Breast epithelium (tissue), 4 donors: ENCODE measurements around the gene OSBPL10. TPM values are rescaled to one million over a fixed set of nuclear protein-coding genes. Genes with fewer than 3 reads are reported as not detected.

Source experiments
- DNase-seq, 2 donors: peaks; one replicate each; pipeline ENCODE4 v3.0.0-alpha.2; 2019; ENCODE audit warnings: low spot score in 2 of 2
- H3K27ac ChIP-seq, 2 donors: fragments of 200-600 bp; sonication (generic) in 1 of 2; one replicate each; pipeline ENCODE4 v1.5.1; 2016 to 2019; ENCODE audit warnings: mild to moderate bottlenecking in 1 of 2
- H3K27me3 ChIP-seq, 2 donors: fragments of 200-600 bp; sonication (generic) in 1 of 2; one replicate each; pipeline versions ENCODE4 v1.5.1 to v1.6.0; 2017 to 2019; ENCODE audit warnings: control low read depth in 1 of 2, mild to moderate bottlenecking in 1 of 2
- H3K36me3 ChIP-seq: fragments of 200-600 bp; one replicate; pipeline ENCODE4 v1.5.1; 2019
- H3K4me1 ChIP-seq, 2 donors: fragments of 200-600 bp; sonication (generic); one replicate each; pipeline ENCODE4 v1.5.1; 2016 to 2019; ENCODE audit warnings: control low read depth in 1 of 2
- H3K4me3 ChIP-seq, 3 donors: fragments of 200-600 bp; sonication (generic); 1 replicate in 2 of 3; 2 replicates in 1 of 3; pipeline ENCODE4 v1.5.1; 2016 to 2019; ENCODE audit warnings: mild to moderate bottlenecking in 3 of 3, moderate library complexity in 2 of 3
- H3K9me3 ChIP-seq, 2 donors: fragments of 200-600 bp; sonication (generic) in 1 of 2; one replicate each; pipeline ENCODE4 v1.5.1; 2016 to 2019; ENCODE audit warnings: control low read depth in 1 of 2
- POLR2A ChIP-seq: fragments of 450-650 bp; IDR thresholded peaks from one replicate; pipeline ENCODE4 v1.6.1; 2016; ENCODE audit warnings: antibody characterized with exemption, mild to moderate bottlenecking, moderate library complexity
- POLR2AphosphoS5 ChIP-seq, 3 donors: sonication (generic); formaldehyde crosslinking; IDR thresholded peaks; one replicate each; pipeline ENCODE4 v1.6.1; 2017; ENCODE audit warnings: antibody characterized with exemption in 3 of 3
- intact Hi-C: fragments of 100-400 bp; cut with DNase I; formaldehyde crosslinking; loops from one replicate; pipeline ENCODE4 v1.15.1; 2023; ENCODE audit warnings: low total_unique reads
- total RNA-seq, 3 donors: library from RNA; depleted of rRNA; stranded (reverse); fragments of >200 nt; gene quantifications; one replicate each; pipeline ENCODE4 v1.1.0, GENCODE V29; 2016
- TF ChIP-seq, protein P1 (sequence below), 3 donors: fragments of 450-650 bp; IDR thresholded peaks; one replicate each; pipeline ENCODE4 v1.5.1; 2016 to 2017; ENCODE audit warnings: antibody characterized with exemption in 3 of 3, mild to moderate bottlenecking in 3 of 3, moderate library complexity in 3 of 3

The OSBPL10 gene
- total RNA-seq, 3 donors from 2014 or later: 17.6 to 47.4 (median 26.5) TPM

DNA sequence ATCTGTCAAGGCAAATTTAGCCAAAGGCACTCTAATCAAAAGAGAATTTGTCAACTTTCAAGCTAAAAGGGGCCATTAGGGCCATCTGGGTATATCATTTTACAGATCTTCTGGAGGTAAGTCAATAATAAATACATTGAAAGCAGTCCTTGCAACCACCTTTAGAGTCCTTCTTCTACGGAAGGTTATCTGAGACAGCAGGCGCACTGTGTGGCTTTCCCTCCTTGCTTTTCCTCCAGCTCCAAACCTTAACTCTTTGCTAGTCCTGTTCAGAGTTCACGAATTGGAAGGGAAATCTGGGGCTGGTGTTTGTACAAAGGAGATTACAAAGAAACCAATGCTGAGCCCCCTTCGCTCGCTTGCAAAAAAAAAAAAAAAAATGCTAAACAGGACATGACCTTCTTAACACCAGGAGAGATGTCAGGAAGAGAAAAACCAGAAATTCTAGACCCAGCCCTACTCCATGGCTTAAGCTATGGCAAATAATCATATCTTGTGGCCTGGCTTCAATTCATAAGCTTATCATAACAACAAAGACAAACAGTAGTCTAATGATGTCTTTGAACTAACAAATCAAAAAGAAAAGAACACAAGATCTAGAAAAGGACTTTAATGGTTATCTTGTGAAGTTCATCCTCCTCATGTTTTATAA, 232.7 kb downstream of the OSBPL10 start:
- intact Hi-C loops: no loop called here
- H3K4me1 ChIP-seq: no peaks in the 10 kb centered on the region
- no peak for DNase-seq
- H3K36me3 ChIP-seq: no peaks in the 10 kb centered on the region
- H3K9me3 ChIP-seq: no peaks in the 10 kb centered on the region
- no peak overlapping the region for H3K27ac ChIP-seq
- H3K27me3 ChIP-seq: no peaks in the 10 kb centered on the region
- no peak overlapping the region for H3K4me3 ChIP-seq
- TF ChIP-seq POLR2AphosphoS5 (IDR thresholded peaks at IDR 0.05) (no peak), POLR2A (no peak)
- TF ChIP-seq, protein P1, sequence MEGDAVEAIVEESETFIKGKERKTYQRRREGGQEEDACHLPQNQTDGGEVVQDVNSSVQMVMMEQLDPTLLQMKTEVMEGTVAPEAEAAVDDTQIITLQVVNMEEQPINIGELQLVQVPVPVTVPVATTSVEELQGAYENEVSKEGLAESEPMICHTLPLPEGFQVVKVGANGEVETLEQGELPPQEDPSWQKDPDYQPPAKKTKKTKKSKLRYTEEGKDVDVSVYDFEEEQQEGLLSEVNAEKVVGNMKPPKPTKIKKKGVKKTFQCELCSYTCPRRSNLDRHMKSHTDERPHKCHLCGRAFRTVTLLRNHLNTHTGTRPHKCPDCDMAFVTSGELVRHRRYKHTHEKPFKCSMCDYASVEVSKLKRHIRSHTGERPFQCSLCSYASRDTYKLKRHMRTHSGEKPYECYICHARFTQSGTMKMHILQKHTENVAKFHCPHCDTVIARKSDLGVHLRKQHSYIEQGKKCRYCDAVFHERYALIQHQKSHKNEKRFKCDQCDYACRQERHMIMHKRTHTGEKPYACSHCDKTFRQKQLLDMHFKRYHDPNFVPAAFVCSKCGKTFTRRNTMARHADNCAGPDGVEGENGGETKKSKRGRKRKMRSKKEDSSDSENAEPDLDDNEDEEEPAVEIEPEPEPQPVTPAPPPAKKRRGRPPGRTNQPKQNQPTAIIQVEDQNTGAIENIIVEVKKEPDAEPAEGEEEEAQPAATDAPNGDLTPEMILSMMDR (IDR thresholded peaks at IDR 0.05): no peak

DNA sequence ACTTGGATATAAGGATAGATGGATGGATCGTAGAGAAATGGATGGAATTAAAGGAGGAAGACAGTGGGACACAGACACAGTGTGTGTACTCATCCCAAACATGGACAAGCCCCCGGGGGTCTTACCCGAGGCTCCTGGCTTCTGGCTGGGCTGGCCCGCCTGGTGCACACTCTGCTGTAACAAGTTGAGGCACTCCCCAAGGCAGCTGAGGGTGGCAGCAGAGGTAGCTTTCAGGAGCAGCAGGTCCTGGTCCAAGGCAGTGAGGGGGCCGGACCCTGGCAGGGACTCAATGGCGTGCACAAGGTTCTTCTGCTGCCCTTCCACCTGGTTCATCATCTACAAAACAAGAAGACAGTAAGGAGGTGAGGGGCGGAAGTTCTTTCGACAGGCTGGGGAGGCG, 233.3 kb downstream of the OSBPL10 start:
- H3K4me1 ChIP-seq: no peaks in the 10 kb centered on the region
- H3K9me3 ChIP-seq: no peaks in the 10 kb centered on the region
- intact Hi-C loops: no loop called here
- H3K36me3 ChIP-seq: no peaks in the 10 kb centered on the region
- H3K27ac ChIP-seq: no peak overlapping the region
- TF ChIP-seq POLR2AphosphoS5 (IDR thresholded peaks at IDR 0.05) (no peak), POLR2A (no peak)
- TF ChIP-seq, protein P1 (IDR thresholded peaks at IDR 0.05): no peak
- no peak for DNase-seq
- H3K4me3 ChIP-seq: no peak overlapping the region
- H3K27me3 ChIP-seq: no peaks in the 10 kb centered on the region

DNA sequence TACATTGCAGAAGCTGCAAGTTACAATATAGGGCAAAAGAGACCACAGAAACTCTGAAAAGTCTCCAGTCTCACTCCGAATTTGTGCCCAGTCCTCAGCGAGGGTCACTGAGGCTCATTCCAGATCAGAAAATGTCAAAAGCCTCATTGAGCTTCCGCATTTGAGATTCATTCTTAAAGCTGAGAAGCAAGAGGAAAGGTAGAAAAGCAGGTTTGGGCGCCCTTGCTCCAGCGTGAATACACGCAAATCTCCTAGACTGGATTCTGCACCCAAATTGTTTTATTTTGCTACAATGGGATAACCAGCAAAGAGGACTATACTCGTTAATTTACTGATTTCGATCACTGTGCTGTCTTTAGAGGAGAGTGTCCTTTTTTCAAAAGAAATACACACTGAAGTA, 236.1 kb downstream of the OSBPL10 start:
- Histone ChIP-seq H3K4me1 (no peaks in the 10 kb centered on the region), H3K27me3 (no peaks in the 10 kb centered on the region), H3K36me3 (no peaks in the 10 kb centered on the region), H3K9me3 (no peaks in the 10 kb centered on the region), H3K4me3 (no peak overlapping the region), H3K27ac (no peak overlapping the region)
- TF ChIP-seq POLR2A (no peak), POLR2AphosphoS5 (IDR thresholded peaks at IDR 0.05) (no peak)
- TF ChIP-seq, protein P1 (IDR thresholded peaks at IDR 0.05): no peak
- no peak for DNase-seq
- intact Hi-C loops: no loop called here

DNA sequence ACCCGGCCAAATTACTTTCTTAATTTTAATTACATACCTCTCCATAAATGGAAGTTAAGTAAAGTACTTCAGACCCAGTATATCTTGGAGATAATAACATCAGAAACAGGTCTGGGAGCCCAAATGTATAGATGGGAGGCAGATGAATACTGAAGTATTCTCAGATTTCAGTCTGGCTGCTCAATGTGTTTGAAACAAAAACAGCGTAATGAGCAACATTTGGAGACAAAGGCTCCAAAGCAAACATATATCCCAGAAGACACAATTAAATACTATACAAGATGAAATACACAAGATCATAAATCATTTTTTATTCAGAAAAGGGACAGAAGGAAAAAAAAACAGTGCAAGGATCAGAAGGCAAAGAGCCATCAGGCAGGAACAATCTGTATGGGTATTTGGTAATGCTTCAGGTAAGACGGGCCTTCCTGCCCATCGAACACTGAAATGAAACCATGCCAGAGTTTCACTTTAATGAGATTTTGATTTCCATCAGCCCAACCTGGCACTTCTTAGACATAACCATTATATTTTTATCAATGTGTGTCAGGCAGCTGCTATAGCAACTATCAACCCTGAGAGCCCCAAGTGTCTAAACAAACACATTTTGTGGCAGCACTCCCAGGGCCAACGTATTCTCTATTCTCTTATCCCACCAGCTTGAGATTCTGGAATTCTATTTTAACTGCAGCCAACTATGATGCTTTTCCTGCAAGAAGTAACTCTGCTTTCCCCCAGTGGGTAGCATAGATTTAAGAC, 237.6 kb downstream of the OSBPL10 start:
- H3K27me3 ChIP-seq: no peaks in the 10 kb centered on the region
- TF ChIP-seq, protein P1 (IDR thresholded peaks at IDR 0.05): no peak
- no peak for TF ChIP-seq POLR2AphosphoS5 (IDR thresholded peaks at IDR 0.05)
- TF ChIP-seq POLR2A: no peak
- no peak overlapping the region for H3K4me3 ChIP-seq
- intact Hi-C loops: no loop called here
- no peaks in the 10 kb centered on the region for H3K36me3 ChIP-seq
- no peaks in the 10 kb centered on the region for H3K9me3 ChIP-seq
- H3K27ac ChIP-seq: no peak overlapping the region
- no peaks in the 10 kb centered on the region for H3K4me1 ChIP-seq
- DNase-seq: no peak

DNA sequence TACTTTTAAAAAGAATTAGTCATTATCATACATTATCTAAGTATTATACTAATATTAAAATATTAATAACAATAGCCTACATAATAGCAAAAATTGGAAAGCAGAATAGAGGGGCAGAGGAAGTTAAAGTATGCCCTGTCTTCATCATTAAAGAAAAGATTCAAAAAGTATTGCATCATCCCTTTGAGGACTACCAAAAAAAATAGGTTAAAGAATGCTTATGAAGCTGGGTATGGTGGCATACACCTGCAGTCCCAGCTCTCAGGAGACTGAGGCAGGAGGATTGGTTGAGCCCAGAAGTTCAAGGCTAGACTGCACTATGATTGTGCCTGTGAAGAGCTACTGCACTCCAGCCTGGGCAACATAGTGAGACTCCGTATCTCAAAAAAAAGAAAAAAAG, 240.7 kb downstream of the OSBPL10 start:
- TF ChIP-seq POLR2A: no peak
- TF ChIP-seq, protein P1 (IDR thresholded peaks at IDR 0.05): no peak
- TF ChIP-seq POLR2AphosphoS5 (IDR thresholded peaks at IDR 0.05): no peak

More for the DNA sequence above, 240.7 kb downstream of the OSBPL10 start:
- intact Hi-C loops: no loop called here
- DNase-seq: no peak
- Histone ChIP-seq H3K4me3 (no peak overlapping the region), H3K9me3 (no peaks in the 10 kb centered on the region), H3K27ac (no peak overlapping the region), H3K4me1 (no peaks in the 10 kb centered on the region), H3K36me3 (no peaks in the 10 kb centered on the region), H3K27me3 (no peaks in the 10 kb centered on the region)
